D721Med (cell line): ENCODE data around the gene LGR6.

Experiments used
- DNase-seq: peaks from one replicate; pipeline ENCODE4 v3.0.0; 2011; ENCODE audit warnings: low spot score; ENCODE audit not compliant: insufficient read length
- FAIRE-seq: peaks from 2 replicates; lab custom pipeline; 2011; peaks lifted over from hg19 to GRCh38; lab: Jason Lieb, UNC
- TF ChIP-seq, protein P1 (sequence below): IDR thresholded peaks from 2 replicates; pipeline ENCODE4 v1.5.1; 2012; ENCODE audit warnings: mild to moderate bottlenecking, control low read depth; ENCODE audit not compliant: insufficient read depth; ENCODE audit errors: missing control alignments

The LGR6 gene

DNA sequence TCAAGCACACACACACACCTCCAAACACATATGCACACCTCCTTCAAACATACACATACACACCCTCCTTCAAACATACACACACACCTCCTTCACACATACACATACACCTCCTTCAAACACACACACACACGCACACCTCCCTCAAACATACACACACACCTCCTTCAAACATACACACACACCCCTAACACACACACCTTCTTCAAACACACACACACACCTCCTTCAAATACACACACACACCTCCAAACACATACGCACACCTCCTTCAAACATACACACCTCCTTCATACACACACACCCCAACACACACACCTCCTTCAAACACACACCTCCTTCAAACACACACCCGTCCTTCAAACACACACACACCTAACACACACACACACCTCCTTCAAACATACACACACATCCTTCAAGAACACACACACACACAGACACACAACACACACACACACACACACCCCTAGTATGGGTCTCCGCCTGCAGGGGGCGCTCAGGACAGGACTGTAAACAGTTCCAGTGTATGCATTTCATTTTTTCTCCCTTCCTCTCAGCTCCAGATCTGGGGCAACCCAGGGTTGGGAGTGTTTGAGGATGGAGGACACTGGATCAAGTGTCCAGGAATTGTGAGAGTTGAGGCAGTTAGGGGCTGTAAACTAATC, 12.1 kb downstream of the LGR6 start:
- FAIRE-seq (no peak), DNase-seq (no peak)
- TF ChIP-seq, protein P1, sequence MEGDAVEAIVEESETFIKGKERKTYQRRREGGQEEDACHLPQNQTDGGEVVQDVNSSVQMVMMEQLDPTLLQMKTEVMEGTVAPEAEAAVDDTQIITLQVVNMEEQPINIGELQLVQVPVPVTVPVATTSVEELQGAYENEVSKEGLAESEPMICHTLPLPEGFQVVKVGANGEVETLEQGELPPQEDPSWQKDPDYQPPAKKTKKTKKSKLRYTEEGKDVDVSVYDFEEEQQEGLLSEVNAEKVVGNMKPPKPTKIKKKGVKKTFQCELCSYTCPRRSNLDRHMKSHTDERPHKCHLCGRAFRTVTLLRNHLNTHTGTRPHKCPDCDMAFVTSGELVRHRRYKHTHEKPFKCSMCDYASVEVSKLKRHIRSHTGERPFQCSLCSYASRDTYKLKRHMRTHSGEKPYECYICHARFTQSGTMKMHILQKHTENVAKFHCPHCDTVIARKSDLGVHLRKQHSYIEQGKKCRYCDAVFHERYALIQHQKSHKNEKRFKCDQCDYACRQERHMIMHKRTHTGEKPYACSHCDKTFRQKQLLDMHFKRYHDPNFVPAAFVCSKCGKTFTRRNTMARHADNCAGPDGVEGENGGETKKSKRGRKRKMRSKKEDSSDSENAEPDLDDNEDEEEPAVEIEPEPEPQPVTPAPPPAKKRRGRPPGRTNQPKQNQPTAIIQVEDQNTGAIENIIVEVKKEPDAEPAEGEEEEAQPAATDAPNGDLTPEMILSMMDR: peak; percentile 31

- TF ChIP-seq, protein P1: peak; percentile 40
- no peak for FAIRE-seq
These were observed 13.7 kb downstream of the LGR6 start for GRCh38 chr1:202207292-202207691.

DNA sequence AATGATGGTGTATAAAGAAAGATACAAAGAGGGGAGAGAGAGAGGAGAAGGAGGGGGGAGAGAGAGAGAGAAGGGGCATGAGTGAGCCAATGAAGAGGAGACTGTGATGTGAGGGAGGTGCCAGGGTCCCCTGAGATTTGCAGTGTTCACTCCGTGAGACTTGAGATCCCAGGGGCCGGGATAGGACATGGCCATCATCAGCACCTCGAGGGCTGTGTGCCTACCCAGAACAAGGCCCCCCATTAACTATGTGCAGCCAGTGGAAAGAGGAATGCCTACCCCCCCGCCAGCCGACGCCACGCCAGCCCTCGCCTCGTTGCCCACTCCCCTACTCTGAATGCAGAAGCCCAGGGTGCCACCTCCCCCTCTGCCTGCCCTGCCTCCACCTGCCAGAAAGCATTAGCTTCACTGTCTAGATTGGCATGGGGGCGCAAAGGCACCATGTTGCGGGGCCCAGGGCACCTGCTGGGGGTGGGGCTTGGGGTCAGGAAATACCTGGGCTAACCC, 14.8 kb downstream of the LGR6 start:
- TF ChIP-seq, protein P1: no peak
- no peak for DNase-seq
- no peak for FAIRE-seq

More at GRCh38 chr1:202207292-202207691, 13.7 kb downstream of the LGR6 start:
- no peak for DNase-seq

- TF ChIP-seq, protein P1: peak; percentile 58
- FAIRE-seq (peak; percentile 95), DNase-seq (peak; percentile 77)
These were observed 16.8 kb downstream of the LGR6 start for GRCh38 chr1:202210385-202210784.

DNA sequence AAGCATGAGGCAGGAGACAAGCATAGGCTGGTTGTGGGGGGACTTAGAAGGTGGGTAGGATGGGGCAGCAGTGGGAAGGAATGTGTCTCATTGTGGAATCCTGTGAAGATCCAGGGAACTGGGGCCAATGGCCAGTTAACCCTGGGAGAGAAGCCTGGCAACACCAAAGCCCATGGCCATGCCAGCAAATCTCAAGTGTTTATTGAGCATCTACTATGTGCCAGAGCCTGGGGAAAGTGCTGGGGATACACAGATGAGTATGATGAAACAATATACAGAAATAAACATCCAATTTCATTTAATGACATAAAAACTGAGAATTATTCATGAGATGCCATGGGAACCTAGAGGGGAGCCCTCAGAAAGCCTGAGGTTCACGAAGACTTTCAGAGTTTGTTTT, 17.4 kb downstream of the LGR6 start:
- DNase-seq (no peak), FAIRE-seq (no peak)
- TF ChIP-seq, protein P1: no peak

DNA sequence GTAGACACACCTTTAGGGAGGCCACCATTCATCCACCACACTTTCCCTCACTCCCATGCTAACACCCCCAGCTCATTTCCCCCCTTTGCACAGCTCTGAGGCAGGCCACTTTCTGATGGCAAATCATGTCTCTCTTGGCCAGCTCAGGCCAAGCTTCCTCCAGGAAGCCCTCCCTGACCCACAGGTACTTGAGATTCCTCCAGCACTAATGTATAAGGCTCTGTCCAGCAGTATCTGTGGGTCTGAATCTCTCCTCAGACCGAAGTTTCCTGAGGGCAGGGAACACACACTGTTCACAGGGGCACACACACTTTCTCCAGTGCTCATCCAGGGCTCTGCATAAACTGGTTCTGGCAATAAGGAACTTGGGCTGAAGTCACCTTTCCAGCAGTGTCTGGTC, 19.2 kb downstream of the LGR6 start:
- TF ChIP-seq, protein P1: no peak
- FAIRE-seq: no peak
- DNase-seq: no peak
